Skin epidermis (tissue), 12 donors: Measurements from ENCODE around the gene EPS8L2.

Experiments used
- H3K27ac ChIP-seq, 21 experiments: fragments of 200-600 bp; sonication (generic) in 11 of 21; one replicate each; pipeline ENCODE4 v1.5.0; 2020; ENCODE audit warnings: mild to moderate bottlenecking in 3 of 21, inconsistent platforms in 2 of 21, moderate library complexity in 2 of 21
- H3K4me3 ChIP-seq, 7 experiments: fragments of 200-600 bp; sonication (generic) in 2 of 7; one replicate each; pipeline ENCODE4 v1.5.0; 2020; ENCODE audit warnings: inconsistent platforms in 2 of 7, mild to moderate bottlenecking in 2 of 7, moderate library complexity in 1 of 7

The EPS8L2 gene

DNA sequence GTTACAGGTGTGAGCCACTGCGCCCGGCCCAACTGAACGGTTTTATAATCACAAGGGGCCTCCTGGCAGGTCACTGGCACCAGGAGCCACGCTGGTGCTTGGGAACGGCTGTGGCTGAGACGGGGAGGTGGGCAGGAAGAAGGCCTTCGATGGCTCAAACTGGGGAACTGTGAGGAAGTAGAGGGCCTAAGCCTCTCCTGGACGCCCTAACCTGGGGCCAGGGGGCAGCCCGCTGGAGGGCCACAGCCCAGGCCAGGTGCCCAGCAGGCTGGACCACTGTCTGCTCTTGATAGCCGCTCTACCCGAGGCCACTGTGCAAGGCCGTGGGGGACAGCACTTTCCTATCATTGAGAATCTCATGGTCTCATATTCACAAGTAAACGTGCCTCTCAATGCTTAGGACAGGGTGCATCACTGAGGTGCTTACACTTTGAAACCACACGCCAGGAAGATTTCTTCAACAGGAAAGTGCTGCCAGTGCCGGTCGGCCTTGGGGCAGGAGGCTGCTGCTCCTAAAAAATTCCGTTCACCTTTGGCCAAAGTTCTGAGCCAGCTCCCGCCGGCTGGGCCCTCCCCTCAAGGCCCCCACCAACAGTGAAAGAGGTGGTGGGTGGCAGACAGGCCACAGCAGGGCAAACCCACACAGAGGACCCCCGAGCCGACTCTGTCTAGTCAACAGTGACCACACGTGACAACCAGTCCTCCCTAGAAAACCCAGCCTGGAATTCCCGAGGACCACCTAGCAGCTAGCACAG is 64.0 kb downstream of the EPS8L2 start:
- no peak overlapping the region for H3K27ac ChIP-seq
- no peak overlapping the region for H3K4me3 ChIP-seq

DNA sequence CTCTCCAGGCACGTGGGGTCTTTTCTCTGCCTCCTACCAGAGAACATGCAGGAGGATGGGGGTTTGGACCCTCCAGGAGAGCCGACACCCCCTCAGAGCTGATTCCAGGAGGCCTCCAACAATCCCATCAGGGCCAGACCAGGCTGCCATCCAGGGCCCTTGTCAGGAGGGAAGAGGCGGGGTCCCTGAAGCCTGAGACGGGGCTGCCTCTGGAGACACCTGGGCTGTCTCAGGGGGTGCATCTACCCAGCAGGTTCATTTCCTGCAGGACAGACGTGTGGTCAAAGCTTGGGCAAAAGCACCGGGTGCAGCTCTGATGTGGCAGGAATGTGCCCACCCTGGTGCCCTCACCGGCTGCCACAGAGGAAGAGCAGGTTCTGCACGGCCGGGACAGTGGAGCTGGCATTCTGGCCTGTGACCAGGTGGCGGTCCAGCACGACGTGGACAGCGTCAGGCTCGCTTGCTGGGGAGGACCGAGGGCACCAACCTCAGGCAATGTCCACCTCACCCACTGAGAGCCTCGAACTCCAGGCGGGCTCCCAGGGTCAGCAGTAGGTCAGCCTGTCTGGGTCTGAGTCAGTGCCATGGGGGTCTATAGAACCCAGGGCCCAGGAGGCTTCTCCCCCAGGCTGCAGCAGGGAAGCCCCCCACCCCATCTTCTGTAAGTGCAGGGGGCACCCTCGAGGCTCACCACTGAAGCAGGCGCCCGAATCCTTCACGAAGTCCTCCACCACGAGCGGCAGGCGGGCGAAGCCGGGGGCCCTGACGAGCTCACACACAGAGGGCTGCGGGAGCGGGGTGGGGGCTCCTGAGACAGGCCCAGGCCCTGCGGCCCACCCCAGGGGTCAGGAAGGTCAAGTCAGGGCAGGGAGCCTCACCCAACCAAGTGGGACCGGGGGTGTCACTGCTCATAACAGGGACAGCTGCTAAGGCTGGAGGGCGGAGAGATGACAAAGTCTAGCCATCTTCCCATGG is 64.9 kb downstream of the EPS8L2 start:
- Histone ChIP-seq H3K27ac (no peak overlapping the region), H3K4me3 (no peak overlapping the region)

DNA sequence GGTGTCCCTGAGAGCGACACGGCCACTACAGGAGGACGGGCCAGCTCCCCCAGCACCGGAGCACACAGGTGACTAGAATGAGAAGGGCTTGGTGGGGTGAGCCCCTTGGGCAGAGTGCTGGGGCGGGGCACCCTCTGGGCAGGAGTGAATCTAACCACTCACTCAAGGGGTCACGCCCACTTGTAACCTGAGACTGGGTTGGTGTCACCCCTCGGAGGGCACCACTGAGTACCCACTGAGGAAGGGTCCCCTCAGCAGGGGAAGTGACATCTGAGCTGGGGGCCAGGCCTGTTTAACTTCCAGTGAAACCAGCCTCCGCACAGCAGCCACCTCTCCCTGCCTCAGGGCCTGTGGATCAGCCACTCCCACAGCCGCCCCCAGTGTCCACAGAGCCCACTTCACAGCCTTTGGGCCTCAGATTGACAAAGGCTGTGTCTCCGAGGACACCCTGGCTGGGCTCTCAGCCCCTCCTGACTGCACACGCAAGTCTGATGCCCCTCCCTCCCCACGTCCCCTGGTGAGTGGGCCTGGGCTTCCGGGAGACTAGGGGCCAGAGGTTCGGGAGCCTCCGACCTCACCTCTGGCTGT is 65.7 kb downstream of the EPS8L2 start:
- Histone ChIP-seq H3K4me3 (no peak overlapping the region), H3K27ac (no peak overlapping the region)

DNA sequence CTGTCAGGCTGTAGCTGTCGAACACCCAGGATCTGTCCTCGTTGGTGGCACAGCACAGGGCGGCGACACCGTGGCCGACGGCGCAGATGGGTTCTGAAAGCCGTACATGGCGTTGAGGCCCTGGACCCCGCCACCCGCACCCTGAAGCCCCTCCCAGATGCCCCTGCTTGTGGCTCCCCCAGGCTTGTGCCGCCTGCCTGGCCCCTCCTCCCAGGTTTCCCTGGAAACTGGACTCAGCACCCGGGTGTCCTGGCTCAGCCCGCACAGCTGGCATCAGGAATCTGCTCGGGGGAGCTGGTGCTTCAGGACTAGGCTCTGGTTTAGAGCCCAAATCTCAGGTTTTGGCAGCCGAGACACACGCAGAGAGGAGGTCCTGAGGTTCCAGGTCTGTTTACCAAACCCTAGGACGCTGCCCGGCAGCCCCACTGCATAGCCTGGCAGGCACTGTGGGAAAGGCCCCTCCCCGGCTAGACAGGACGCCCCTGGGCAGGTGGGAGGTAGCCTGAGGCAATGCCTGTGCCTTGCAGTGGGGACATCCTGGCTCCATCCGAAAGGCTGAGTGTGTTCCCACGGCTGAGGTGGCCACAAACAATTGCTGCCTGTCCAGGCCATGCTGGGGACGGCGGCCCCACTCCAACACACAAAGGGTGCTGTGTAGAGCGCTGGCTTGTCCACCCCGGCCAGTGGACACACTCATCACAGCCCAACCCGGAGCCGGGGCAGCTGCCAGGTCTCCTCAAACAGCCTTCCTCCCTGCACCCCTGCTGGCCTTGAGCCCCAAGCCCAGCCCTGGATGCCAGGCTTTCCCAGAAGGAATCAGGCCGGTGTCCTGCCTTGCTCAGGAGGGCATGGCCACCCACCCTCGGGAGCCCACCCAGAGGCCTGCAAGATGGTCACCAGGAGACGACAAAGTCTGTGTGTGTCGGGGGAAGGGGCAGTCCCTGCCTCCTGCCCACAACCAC is 66.7 kb downstream of the EPS8L2 start:
- H3K4me3 ChIP-seq: no peak overlapping the region
- H3K27ac ChIP-seq: no peak overlapping the region

- Histone ChIP-seq H3K4me3 (no peak overlapping the region), H3K27ac (no peak overlapping the region)
These were observed 67.4 kb downstream of the EPS8L2 start for GRCh38 chr11:773425-773824.

- H3K4me3 ChIP-seq: no peak overlapping the region
- H3K27ac ChIP-seq: no peak overlapping the region
These were observed 67.8 kb downstream of the EPS8L2 start for GRCh38 chr11:773830-774229.

DNA sequence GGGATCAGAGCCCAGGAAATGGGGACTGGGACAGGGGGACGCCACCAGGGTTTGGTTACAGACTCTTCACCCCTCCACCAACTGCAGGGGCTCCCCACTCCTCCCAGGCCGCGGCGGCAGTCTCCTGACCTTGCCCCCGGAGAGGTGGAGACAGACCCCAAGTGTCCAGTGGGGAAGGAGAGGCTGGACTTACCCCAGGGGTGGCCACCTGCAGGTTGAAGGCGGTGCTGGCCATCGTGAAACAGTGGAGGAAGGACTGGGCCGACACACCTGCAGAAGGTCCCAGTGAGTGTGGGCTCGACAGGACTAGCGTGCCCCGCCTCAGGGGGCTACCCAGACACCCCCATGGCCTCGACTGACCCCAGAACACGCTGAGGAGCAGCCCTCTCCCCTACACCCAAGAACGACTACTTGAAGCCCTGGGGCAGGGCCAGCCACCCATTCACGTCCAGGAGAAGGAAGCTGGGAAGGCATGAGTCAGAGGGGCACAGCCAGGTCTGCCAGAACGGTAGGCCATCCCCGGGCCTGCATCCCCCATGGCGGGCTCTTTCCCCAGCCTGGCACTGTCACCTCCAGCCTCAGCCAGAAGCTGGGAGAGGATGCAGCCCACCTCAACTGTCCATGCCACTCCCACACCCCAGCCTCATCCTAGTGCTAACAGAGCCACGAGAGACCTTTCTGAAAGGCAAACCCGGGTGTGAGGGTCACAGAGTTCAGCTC is 69.0 kb downstream of the EPS8L2 start:
- H3K4me3 ChIP-seq: no peak overlapping the region
- H3K27ac ChIP-seq: peak overlapping the region in 2 of 21 experiments; percentile 24 to 58

- Histone ChIP-seq H3K27ac (peak overlapping the region in 18 of 21 experiments; percentile 78 to 97 (median 94)), H3K4me3 (peak overlapping the region; percentile 57 to 91 (median 88))
These were observed 70.2 kb downstream of the EPS8L2 start for GRCh38 chr11:776263-776560.

DNA sequence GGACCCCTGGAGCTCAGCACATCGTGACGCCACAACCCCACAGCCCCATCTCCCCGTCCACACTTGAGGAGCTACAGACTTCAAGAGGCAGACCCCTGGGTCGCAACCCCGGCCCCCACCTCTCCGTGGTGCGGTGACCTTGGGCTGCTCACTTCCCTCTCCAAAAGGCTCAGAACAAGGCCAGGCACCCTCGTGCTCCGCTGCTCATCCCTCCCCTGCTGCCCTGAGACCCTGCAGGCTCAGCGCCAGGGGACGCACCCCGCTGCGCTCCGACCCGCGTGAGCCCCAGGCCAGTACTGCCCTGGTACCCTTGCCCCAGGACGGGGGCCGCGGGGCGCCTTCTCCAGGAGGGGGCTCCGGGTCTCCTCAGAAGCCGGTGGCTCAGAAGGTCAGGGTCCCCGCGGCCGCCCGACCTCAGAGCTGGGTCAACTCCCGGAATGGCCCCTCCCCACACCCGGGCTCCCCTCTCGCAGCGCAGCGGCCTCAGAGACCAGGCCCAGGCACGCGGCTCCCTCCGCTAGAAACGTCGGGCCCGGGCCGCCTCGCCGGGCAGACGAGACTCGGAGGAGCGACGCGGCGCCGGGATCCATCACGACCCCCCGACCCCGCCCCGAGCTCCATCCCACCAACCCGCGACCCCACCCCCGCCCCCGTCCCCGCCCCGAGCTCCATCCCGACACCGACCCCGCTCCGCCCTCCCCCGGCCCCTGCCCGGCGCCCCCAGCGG is 70.7 kb downstream of the EPS8L2 start:
- peak overlapping the region; percentile 57 to 91 (median 88) for H3K4me3 ChIP-seq
- peak overlapping the region; percentile 74 to 97 (median 93) for H3K27ac ChIP-seq
